Tongue (tissue), 2 donors: Measurements from ENCODE around the gene PODXL2. TPM values are rescaled to one million over a fixed set of nuclear protein-coding genes. Genes with fewer than 3 reads are reported as not detected.
"Not testable (repeated sequence)": the region's sequence is repeated elsewhere in the genome, so short reads cannot be mapped to it uniquely, and the experiment has no call there.

Source experiments
- DNase-seq: peaks from one replicate; pipeline ENCODE4 v3.0.0-alpha.2; 2015
- total RNA-seq: library from RNA; depleted of rRNA; stranded (reverse); fragments of >200 nt; gene quantifications from one replicate; pipeline ENCODE4 v1.2.3, GENCODE V29; 2014

Gene PODXL2
- total RNA-seq, 1 donor from 2014 or later = 9.2 TPM

DNA sequence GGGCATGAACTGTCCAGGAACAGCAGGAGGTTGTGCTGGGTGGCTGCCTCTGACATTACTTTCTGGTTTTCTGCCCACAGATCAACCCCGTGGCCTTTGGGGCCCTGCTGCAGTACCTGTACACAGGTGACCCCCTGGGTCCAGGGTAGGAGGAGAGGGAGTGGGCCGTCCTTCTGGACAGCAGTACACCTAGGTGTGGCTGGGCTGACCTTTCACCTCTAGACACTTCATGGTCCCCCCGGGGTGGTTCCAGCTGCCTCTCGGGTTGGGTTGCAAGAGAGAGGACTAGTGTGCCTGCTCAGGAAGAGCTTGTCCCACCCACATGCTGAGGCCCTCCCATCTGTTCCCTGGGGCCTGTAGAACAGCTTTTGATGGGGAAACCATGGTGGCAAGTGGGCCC is 47.5 kb downstream of the PODXL2 start:
- DNase-seq = no peak

DNA sequence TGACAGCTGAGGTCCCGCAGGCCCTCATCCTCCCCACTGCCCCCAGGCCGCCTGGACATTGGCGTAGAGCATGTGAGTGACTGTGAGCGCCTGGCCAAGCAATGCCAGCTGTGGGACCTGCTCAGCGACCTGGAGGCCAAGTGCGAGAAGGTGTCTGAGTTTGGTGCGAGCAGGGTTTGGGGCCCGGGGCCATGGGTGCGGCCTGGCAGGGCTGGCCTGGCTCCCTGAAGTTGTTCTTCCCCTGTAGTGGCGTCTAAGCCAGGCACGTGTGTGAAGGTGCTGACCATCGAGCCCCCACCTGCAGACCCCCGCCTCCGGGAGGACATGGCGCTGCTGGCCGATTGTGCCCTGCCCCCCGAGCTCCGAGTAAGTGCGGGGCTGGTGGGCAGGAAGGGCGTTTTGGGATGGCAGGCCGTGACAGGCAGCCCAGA is 48.0 kb downstream of the PODXL2 start:
- DNase-seq = no peak

DNA sequence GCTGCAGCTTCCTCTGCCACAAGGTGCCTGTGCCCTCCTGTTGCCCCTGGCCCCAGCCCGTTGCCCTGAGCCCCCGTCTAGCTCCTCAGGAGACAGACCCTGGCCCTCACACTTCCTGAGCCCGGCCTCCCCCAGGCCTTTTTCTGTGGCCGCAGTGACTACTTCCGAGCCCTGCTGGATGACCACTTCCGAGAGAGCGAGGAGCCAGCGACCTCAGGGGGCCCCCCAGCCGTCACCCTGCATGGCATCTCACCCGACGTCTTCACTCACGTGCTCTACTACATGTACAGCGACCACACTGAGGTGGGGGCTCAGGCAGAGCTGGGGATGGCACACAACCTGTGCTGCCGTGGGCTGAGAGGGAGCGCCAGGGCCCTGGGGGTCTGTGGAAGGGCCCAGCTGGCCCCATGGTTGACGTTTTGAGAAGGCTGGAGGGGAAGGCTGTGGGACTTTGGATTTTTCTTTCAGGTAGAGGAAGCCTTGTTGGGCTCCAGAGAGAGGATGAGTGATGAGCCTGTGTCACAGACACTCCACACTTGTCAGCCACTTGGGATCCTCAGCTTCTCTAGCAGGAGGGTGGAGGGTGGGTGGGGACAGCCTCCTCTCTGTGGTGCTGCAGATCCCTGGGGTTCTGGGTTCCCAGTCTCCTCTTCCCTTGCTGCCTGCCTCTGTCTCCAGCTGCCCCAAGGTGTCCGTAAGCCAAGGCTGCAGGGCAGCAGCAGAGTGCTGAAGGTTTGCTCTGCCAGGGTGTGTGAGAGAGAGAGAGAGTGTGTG is 48.7 kb downstream of the PODXL2 start:
- no peak for DNase-seq

GRCh38 chr3:127678315-127678599 is 49.3 kb downstream of the PODXL2 start:
- DNase-seq = no peak

DNA sequence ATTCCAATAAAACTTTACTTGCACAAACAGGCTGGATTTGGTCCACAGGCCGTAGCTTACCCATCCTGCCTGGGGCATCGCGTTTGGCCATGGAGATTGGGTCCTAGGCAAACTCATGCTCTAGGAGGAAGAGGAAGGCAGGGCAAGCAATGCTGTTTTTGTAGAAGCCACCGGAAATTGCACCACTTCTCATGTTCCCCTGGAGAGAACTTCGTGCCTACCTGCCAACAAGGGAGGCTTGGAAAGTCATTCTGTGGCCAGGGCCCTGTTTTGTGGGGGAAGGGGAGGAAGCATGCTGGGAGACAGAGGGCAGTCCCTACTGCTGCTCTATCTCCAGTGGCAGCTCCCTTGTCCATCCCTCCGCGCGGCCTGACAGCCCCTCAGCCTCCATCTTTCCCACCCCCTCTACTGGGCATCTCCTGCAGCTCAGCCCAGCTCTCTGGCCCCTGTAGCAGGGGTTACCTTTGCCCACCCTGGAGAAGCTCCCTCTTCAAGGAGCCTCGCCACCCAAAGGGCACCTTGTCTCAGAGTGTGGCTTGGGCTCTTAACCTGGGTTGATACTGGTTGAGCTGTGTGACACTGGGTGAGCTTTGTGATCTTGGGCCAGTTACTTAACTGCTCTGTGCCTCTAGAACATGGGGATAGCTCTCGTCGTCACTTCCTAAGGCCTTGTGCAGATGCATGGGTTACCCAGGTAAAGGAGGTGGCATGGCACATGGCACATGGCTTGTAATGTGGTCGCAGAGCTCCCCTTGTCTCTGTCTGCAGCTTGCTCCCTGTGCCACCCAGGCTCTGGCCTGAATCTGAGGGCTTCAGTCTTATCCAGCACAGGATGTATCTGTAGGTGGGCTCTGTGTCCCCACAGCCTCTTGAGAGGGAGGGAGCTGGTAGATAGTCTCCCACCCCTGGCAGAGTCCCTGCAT is 49.9 kb downstream of the PODXL2 start:
- DNase-seq = no peak

- no peak for DNase-seq
Measured at GRCh38 chr3:127679534-127680145, 50.7 kb downstream of the PODXL2 start.

DNA sequence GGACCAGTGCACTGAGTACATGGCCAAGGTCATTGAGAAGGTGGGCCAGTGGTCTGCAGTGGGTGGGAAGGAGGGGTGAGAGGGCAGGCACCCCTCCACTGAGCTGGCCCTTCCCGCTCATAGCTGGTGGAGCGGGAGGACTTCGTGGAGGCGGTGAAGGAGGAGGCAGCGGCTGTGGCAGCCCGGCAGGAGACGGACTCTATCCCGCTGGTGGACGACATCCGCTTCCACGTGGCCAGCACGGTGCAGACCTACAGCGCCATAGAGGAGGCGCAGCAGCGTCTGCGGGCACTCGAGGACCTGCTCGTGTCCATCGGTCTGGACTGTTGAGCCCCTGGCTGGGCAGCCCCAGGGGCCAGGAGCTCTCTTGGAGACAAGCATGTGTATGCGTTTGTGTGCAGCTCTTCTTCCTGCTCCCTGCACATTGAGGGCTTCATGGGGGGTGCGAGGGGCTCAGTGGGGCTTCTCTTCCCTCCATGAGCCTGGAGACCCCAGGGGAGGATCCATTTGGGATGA is 51.2 kb downstream of the PODXL2 start:
- DNase-seq = no peak

GRCh38 chr3:127680798-127681221 is 51.8 kb downstream of the PODXL2 start:
- DNase-seq = no peak

DNA sequence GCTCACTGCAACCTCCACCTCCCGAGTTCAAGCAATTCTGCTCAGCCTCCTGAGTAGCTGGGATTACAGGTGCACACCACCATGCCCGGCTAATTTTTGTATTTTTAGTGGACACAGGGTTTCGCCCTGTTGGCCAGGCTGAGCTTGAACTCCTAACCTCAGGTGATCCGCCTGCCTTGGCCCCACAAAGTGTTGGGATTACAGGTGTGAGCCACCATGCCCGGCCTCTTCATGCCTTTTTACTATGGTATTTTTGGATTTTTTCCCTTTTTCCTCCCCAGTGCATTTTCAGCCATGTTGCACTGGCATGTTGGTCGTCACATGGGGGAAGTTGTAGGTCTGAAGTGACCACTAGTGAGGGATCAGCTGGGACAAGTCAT is 53.2 kb downstream of the PODXL2 start:
- not testable (repeated sequence) for DNase-seq

DNA sequence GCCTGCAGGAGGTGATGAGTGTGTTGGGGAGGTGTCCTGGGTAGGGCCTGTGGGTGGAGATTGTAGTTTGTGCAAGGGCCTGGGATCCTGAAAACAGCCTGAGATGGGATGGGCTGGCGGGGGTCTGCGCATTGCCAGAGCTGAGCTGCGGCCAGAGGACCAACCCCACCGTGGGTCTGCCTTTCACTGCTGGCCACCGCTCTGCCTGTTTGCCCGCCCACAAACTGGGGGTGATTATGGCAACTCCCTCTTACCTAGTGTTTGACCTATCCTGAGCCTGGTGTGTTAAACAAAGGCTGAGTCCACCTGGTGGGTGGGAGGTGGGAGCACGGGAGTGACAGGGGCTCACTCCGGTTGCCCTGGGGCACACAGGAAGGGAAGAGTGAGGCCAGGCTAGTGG is 53.6 kb downstream of the PODXL2 start:
- DNase-seq = no peak

DNA sequence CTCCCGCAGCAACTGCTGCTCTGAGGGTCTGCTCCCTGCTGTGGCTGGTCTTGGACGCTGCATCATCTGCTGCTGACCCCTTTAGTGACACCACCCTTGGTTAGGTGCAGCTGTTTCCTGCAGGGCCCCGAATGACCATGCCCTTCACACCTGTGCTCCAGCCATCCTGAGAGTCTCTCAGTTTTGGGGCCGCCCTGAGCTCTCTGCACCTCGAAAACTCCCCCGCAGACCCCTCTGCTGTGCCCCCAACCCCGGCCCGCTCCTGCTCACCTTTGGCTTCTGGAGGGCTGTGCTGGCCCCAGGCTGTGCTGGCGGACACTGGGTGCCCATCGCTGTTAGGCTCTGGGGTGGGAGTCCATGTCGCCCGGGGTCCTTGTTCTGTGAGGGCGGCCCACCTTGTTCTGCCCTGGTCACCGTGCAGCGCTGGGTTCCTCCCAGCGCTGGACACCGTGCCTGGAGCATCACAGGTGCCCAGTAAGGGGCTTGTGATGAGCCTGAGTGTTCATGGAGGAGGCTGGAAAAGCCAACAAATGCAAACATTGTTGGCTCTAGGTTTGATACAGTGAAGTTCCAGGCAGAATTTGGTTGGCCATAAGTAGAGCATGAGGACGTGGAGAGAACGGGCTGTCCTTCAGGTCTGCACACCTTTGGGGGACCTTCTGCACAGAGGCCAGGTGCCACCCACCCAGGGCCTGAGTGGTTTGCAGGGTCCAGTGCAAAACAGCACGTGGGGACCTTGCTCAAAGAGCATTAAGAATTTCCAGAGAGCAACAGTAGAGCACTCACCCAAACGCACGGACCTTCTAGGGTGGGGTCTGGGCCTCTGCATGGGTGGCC is 56.1 kb downstream of the PODXL2 start:
- DNase-seq = no peak

DNA sequence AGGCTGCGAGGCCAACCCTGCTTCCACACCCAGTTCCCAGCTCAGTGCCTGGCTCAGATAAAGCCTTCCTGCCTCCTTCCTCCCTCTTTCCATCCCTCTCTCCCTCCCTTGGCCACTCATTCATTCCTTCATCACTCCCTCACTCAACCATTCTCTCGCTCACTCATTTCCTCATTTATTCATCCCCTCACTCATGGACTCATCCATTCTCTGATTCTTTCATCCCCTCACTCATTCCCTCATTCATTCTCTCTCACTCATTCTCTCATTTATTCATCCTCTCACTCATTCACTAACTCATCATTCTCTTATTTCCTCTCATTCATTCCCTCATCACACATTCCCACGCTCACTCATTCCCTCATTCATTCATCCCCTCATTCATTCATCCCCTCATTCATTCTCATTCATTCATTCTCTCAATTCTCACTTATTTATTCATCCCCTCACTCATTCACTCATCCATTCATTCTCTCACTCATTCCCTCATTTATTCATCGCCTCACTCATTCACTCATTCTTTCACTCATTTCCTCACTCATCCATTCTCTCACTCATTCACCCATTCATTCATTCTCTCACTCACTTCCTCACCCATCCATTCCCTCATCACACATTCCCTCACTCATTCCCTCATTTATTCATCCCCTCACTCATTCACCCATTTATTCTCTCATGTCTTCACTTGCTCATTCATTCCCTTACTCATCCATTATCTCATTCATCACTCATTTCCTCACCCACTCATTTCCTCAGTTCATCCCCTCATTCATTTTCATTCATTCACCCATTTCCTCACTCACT is 56.9 kb downstream of the PODXL2 start:
- DNase-seq = no peak

DNA sequence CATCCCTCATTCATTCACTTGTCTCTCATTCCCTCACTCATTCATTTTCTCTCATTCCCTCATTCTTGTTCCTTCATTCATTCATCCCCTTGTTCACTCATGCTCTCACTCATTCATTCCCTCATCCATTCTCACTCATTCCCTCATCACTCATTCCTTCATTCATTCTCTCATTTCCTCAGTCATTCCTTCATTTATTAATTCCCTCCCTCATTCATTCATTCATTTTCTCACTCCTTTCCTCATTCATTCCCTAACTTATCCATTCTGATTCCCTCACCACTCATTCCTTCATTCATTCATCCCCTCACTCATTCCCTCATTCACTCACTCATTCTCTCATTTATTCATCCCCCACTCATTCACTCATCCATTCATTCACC is 57.5 kb downstream of the PODXL2 start:
- DNase-seq = no peak

GRCh38 chr3:127687228-127687737 is 58.3 kb downstream of the PODXL2 start:
- no peak for DNase-seq

DNA sequence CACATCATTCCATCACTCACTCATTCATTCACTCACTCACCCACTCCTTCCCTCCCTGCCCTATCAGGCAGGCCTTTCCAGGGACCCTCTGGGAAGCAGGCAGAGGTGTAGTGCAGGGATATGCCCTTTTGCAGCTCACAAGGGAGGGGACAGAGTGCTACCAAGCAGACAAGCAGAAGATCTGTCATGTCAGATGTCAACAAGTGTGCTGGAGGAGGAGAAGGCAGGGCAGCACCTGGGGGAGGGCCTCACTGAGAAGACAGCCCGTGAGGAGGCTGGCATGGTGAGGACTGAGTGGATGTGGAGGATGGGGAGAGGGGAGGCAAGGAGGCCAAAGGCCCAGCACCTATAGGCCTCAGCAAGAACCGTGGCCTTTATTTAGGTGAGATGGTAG is 59.0 kb downstream of the PODXL2 start:
- DNase-seq = no peak

DNA sequence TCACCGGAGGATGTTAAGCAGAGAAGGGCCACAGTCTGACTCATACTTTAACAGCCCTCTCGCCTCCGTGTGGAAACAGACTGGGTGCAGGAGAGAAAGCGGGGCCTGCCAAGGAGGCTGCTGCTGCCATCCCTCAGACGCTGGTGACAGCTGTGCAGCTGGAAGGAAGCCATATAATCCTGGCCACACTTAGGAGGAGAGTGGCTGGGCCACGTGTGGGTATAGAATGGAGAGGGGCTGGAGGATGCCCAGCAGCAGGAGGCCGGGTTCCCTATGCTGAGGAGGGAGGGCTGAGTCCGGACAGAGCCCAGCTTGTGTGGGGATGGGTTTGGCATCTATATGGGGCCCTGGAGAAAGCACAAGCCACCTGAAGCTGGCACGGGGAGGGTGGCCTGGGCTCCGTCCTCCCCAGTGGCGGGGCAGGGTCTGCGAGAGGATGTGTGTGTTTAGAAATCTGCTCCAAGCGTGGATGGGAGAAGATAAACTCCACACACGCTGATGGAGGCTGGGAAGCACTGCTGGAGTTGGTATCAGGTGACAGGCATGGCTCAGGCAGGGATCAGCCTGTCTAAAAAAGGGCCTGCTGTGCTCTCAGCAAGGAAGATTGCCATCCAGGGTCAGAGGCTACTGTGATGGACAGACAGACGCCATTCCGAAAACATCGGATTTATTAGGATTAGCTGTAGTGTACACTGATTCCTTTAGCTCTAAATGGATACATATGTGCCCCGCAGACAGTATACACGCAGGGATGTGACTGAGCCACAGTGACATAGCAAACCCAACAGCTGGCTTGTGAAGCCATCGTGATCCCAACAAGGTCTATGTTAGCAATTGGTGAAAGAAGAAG is 59.7 kb downstream of the PODXL2 start:
- peak; percentile 96 for DNase-seq

- no peak for DNase-seq
Measured at GRCh38 chr3:127689266-127689860, 60.4 kb downstream of the PODXL2 start.

- DNase-seq = no peak
Measured at GRCh38 chr3:127690106-127690505, 61.1 kb downstream of the PODXL2 start.

DNA sequence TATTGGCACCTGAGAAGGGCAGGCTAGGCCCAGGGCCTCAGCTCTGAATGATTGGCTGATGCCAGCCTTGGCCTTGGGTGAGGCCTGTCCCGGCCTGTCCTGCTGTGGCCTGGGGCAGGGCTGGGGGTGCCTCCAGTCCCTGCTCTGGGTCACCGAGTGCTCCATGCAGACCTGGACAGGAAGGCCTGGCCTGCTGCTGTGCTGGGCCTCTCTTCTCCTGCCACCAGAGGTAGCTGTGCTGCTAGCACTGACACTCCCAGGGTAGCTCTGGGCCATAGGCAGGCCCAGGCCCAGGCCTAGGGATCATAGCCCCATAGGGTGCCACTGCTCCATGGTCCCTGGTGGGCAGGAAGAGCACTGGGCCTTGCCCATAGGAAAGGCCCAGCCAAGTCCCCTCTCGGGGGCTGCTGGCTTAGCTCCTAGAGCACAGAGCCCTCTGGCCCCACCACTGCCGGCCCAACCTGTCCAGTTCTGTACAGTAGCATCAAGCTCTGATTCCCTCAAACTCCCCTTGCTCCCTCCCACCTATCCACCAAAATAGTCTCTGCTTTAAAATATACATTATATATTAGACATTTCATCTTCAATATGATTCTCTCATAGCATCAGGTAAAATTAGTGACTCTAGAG is 62.0 kb downstream of the PODXL2 start:
- no peak for DNase-seq
